MG63 (cell line): ENCODE measurements around the gene MTA1. TPM values are rescaled to one million over a fixed set of nuclear protein-coding genes. Genes with fewer than 3 reads are reported as not detected.

Experiments
- DNase-seq: peaks from one replicate; pipeline ENCODE4 v3.0.0-alpha.2; 2020
- H3K27me3 ChIP-seq: fragments of 250-450 bp; sonication (Bioruptor Pico); 2 replicates; pipeline ENCODE4 v1.5.1; 2020; ENCODE audit warnings: mild to moderate bottlenecking, moderate library complexity
- H3K36me3 ChIP-seq: fragments of 250-450 bp; sonication (Bioruptor Pico); 2 replicates; pipeline ENCODE4 v1.5.1; 2020; ENCODE audit warnings: mild to moderate bottlenecking, moderate library complexity
- H3K4me3 ChIP-seq: fragments of 250-450 bp; sonication (Bioruptor Pico); 2 replicates; pipeline ENCODE4 v1.5.1; 2020; ENCODE audit warnings: mild to moderate bottlenecking, moderate library complexity
- H3K9me3 ChIP-seq: fragments of 250-450 bp; sonication (Bioruptor Pico); 2 replicates; pipeline ENCODE4 v1.5.1; 2020; ENCODE audit warnings: mild to moderate bottlenecking, moderate library complexity
- total RNA-seq: library from RNA; depleted of rRNA; stranded (reverse); fragments of >200 nt; shearing (Covaris generic); gene quantifications from 2 replicates; pipeline ENCODE4 v1.2.3, GENCODE V29; 2014; ENCODE audit warnings: low replicate concordance

Gene MTA1
- total RNA-seq, 1 experiment from 2014 or later = 46.5 TPM

DNA sequence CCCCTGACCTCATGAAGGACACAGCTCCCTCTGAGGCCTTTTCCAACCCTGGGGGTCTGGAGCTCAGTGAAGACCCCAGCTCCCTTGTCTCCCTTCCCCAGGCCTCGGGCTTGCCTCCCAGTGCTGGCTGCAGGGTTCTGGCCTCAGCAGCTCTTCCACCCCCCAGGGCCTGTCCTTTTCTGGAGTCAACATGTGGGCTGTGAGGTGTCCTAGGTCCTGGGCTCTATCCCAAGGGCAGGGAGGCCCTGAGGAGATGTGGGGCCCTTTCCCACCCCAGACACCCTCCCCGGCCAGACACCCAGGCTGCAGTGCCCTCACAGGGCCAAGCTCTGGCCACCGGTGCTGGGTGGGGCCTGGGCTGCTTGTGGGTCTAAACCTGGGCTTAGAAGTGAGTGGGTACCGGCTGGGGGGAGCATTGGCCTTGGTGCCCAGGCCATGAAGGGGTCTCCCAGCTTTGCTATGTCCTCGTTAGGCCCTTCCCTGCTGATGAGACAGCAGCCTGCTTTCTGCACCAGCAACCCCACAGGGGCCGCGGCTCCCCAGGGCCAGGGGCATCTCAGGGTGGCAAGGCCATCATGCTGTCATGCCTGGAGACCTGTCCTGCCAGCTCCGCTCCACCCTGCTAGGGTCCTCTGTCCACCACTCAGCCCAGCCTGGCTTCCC is 52.3 kb downstream of the MTA1 start:
- DNase-seq = no peak
- Histone ChIP-seq H3K9me3 (no peaks in the 10 kb centered on the region), H3K4me3 (no peak overlapping the region), H3K27me3 (no peaks in the 10 kb centered on the region), H3K36me3 (peaks cover 11% of the 10 kb centered on the region)

DNA sequence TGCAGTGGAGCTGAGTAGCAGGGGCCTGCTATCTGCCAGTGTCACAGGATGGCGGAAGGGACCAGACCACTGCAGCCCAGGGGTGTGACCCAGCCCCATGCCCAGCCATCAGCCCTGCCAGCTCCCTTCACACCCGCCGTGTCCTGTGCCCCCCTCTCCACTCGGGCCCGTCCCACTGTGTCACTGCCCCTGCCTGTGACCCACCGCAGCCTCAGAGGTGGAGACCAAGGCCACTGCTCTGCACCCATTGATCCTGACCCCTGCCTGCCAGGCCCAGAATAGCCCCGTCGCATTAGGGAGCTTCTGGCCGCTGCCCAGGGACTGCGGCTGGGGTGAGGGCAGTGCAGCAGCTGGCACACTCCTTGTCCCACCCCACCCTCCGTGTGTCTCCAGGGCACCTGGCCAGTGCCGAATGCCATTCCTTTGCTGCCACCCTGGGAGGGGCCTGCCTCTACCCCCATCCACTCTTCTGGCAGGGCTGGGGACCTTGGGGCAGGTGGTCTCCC is 52.9 kb downstream of the MTA1 start:
- no peak overlapping the region for H3K4me3 ChIP-seq
- DNase-seq = peak; percentile 53
- H3K27me3 ChIP-seq = no peaks in the 10 kb centered on the region
- no peaks in the 10 kb centered on the region for H3K9me3 ChIP-seq
- peaks cover 13% of the 10 kb centered on the region for H3K36me3 ChIP-seq

DNA sequence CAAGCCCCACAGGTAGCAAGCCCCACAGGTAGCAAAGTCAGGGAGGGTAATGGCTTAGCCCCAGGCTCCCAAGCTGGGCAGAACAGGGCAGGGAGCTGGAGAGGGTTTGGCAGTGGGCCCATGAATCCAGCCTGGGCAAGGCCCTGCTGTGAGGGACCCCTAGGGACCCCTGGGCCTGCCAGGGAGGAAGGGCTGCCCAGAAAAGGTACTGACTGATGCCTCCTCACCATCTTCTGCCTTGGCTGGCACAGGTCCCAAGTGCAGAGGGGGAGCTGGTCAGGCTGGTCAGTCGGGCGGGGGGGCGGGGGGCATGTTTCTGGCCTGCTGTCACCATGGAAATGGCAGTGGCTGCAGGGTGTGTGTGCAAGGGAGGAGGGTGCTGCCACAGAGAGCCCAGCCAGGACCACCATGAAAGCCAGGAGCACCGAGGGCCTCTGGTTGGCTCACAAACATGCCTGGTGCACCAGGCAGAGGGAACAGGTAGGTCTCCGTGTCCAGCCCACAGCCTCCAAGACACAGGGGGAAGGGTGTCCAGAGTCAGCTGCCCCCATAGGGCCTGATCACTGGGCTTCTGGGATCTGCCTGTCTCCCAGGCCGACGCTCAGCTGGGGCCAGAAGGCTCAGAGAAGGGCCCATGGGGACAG is 53.5 kb downstream of the MTA1 start:
- Histone ChIP-seq H3K4me3 (peak overlapping the region; percentile 50), H3K9me3 (no peaks in the 10 kb centered on the region), H3K36me3 (peaks cover 13% of the 10 kb centered on the region), H3K27me3 (no peaks in the 10 kb centered on the region)
- peak; percentile 42 for DNase-seq

DNA sequence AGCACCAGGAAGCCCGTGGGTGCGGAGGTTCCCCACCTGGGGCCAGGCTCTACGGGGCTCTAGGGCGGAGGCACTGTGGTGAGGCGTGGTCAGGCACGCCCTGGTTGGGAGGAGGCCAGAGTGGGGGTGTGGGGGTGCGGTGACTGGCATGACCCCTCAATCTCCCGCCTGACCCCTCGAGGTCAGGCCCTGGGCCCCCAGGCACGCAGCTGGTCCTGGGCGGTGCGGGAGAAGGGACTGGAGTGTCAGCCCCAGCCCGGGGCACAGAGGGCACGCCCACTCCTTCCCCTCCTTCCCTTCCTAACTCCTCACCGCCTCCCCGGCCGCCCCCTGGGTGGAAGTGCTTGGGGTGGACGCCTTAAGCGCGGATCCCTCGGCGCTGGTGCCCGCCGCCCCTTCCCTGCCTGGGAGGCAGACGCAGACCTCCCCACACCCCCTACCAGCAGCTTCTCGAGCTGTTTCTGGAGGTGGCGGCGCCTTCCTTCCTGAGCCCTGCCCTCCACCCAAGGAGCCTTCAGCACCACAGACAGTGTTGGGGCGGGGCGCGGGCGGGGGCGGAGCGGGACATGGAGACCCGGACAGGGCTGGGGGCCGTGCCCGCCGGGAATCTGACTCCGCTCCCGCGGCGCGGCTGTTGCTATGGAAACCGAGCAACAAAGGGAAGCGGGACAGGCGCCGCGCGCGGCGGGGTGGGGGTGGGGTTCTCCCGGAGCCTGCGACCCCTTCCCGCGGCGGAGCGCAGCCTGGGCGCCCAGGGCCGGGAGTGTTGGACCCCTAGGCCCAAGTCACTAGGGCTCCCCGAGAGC is 54.3 kb downstream of the MTA1 start:
- no peaks in the 10 kb centered on the region for H3K9me3 ChIP-seq
- H3K27me3 ChIP-seq = no peaks in the 10 kb centered on the region
- H3K36me3 ChIP-seq = peaks cover 13% of the 10 kb centered on the region
- DNase-seq = peak; percentile 96
- peak overlapping the region; percentile 50 for H3K4me3 ChIP-seq

DNA sequence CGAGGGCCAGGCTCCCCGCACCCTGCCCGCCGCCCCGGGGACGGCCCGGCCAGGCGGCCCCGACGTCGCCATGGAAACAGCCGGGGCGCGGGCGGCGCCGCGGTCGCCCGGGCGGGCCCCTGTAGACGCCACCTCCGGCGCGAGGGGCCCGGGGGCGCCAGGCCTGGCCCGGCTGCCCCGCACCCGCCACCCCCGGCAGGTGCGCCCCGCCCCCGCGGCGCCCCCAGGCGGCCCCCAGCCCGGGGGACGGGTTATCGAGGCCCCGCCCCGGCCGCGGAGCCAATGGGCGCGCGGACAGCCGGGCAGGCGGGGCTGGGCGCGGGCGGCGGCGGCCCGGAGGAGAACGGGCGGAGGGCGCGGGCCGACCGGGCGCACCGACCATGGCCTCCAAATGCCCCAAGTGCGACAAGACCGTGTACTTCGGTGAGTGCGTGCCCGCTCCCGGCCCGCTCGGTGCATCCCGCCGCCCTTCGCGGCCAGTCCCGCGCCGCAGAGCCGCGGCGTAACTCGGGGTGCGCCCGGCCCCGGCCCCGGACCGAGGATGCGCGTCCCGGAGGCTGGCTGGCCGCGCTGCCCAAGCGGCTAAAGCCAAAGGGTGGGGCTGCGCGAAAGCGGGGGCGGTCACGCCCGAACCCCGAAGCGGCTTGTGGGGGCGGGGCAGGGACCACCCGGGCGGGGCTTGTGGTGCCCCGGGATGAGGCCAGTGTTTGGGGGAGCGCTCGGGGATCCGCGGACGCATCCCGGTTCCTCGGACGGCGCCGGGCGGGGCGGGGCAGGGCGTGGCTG is 55.0 kb downstream of the MTA1 start, which contains the start of gene CRIP2:
Gene CRIP2, plus strand, starts transcription at position 339 of the 786 bp plus-strand sequence. Its CDS starts 42 bp downstream, at position 381.
- Histone ChIP-seq H3K4me3 (peak within 1 kb of the TSS; percentile 68), H3K9me3 (no peaks in the 10 kb centered on the region), H3K27me3 (no peaks in the 10 kb centered on the region), H3K36me3 (peaks cover 8% of the 10 kb centered on the region; the same call in 1 of the 2 replicates)
- DNase-seq = peak; percentile 57

DNA sequence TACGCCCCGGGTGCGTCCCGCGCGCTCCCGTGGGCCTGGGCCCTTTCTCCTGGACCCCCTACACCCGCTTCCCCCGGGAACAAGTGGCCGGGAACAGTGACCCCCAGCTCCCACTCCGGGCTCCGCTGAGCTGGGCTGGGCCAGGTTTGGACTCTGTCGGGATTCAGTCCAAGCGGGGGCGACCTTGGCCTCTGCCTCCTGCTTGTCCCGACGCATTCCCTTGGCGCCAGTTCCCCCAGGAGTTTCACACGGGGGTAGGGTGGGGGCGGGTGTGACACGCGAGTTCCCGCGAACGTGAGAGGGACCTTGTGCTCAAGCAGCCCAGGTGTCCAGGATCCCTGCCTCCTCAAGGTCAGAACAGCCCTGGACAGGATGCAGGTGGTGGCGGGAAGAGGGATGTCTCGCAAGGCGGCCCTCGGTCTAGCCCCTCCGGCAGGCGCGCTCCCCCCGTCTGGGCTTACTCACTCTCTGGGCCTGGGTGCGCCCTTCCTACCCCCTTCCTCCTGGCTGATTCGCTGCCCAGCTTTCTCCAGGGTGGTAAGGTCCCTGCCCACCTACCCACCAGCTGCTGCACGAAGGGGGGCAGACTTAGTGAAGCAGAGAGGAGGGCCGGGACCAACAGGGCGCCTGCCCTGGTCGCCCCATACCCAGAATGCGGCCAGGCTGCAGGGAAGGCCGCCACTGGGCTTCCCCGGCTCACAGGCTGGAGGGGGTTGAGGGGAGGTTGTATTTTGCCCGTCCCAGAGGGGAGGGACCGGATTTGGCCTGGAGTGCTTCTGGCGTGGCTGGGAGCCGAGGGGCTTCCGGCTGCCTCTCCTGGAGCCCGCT is 55.9 kb downstream of the MTA1 start:
- peak overlapping the region; percentile 68 for H3K4me3 ChIP-seq
- peaks cover 5% of the 10 kb centered on the region; the same call in 1 of the 2 replicates for H3K36me3 ChIP-seq
- no peaks in the 10 kb centered on the region for H3K27me3 ChIP-seq
- DNase-seq = peak; percentile 83
- H3K9me3 ChIP-seq = no peaks in the 10 kb centered on the region

DNA sequence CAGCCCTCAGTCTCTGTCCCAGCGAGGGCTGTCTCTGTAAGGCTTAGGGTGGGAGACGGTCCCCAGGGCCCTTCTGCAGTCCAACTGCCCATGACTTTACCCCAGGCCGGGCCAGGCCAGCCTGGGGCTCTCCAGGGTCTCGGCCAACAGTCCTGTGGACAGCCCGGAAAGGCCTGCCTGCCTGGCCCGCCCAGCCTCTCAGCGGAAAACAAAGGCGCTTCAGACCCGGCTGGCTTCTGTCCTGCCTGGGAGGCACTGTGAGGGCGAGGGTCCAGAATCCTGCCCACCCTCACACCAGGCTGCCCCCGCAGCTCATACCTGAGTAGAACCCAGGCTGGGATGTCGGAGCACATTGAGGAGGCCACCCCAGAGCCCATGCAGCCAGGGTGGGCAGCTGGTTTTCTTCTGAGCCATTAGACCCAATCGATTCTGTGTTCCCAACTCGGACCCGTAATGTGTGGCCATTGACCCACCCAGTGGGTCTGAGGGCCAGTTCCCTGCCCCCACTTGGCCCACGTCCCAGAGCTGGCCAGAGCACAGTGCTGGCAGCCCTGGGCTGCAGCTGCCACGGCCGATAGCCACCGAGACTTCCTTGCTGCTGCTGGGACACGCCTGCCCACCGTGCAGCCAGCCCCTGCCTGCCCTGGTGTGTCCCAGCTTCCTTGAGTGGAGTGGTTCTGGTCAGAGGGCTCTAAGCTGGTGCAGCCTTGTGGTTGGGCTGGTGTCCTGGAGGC is 56.6 kb downstream of the MTA1 start:
- peak; percentile 74 for DNase-seq
- Histone ChIP-seq H3K4me3 (peak overlapping the region; percentile 68), H3K36me3 (peaks cover 6% of the 10 kb centered on the region; the same call in 1 of the 2 replicates), H3K9me3 (no peaks in the 10 kb centered on the region), H3K27me3 (no peaks in the 10 kb centered on the region)

DNA sequence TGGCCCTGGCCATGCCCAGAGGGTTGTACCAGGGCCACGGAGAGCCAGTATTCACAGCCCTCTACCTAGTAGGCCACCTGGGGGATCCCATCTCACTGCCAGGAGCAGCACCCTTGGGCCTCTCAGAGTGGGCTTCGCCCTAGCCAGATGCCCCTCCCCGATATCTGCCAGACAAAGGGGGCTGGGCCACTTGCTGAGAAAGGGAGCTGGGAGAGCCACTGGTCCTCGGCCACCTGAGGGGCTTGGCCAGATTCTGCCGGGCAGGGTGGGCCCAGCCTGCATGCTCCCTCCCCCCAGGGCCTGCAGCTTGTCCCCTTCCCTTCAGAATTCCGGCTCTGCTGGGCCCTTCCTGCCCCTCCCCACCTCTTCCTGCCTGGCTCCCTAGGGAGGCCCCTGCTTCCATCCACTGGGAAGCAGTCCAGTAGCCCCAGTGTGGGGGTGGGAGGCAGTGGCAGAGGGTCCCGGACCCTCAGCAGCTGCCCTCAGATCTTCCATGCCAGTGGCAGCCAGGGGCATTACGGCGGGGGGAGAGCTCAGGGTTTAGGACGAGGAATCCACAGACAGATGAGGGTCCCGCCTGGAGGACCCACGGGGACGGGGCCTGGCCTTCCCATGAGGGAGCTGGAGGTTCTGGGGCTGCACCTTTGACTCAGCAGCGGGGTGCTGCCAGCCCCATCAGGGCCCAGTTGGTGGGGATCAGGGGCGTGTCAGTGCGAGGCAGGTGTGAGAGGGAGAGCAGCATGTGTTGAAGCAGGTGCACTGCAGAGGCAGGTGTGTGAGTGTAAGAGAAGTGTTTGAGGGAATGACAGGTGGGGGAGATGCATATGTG is 57.4 kb downstream of the MTA1 start:
- H3K9me3 ChIP-seq = no peaks in the 10 kb centered on the region
- peaks cover 7% of the 10 kb centered on the region; the same call in 1 of the 2 replicates for H3K36me3 ChIP-seq
- no peaks in the 10 kb centered on the region for H3K27me3 ChIP-seq
- no peak for DNase-seq
- H3K4me3 ChIP-seq = peak overlapping the region; percentile 68

DNA sequence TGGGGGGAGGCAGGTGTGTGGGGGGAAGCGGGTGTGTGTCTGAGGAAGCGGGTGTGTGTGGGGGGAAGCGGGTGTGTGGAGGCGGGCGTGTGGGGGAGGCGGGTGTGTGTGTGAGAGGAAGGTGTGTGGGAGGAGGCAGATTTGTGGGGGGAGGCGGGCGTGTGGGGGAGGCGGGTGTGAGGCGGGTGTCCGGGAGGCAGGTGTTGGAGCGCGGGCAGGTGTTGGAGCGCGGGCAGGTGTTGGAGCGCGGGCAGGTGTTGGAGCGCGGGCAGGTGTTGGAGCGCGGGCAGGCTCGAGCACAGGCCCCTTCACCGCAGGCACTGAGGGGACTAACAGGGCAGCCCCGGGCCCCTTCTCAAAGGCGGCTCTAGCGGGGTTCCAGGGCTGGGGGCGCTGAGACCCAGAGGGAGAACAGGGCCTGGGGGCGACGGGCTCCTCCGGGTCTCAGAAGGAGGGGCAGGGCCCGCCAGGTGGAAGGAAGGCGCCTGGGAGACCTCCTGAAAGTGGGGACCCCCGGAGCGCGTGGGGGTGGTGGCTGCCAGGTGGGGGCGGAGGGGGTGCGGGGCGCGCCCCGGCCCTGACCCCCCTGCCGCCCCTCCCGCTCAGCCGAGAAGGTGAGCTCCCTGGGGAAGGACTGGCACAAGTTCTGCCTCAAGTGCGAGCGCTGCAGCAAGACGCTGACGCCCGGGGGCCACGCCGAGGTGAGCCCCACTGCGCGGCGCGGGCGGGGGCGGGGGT is 58.2 kb downstream of the MTA1 start:
- Histone ChIP-seq H3K4me3 (no peak overlapping the region), H3K36me3 (peaks cover 7% of the 10 kb centered on the region; the same call in 1 of the 2 replicates), H3K9me3 (no peaks in the 10 kb centered on the region), H3K27me3 (no peaks in the 10 kb centered on the region)
- no peak for DNase-seq

DNA sequence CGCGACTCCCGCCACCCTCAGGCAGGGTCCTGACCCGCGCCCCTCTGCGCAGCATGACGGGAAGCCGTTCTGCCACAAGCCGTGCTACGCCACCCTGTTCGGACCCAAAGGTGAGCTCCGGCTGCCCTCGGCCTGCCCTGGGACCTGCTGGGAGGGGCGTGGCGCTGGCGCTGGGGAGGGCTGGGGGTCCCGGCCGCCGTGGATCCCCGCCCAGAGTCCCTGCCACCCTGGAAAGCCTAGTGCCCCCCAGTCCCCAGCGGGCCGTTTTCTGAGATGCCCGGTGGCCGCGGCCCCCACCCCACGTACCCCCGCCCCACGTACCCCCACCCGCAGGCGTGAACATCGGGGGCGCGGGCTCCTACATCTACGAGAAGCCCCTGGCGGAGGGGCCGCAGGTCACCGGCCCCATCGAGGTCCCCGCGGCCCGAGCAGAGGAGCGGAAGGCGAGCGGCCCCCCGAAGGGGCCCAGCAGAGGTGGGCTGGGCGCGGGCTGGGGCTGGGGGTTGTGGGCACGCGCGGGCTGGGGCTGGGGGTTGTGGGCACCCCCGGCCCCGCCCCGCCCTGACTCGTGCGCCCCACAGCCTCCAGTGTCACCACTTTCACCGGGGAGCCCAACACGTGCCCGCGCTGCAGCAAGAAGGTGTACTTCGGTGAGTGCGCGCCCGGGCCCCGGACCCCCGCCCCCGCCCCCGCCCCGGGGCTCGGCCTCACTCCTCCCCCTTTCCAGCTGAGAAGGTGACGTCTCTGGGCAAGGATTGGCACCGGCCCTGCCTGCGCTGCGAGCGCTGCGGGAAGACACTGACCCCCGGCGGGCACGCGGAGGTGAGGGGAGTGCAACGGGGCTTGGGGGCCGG is 59.0 kb downstream of the MTA1 start:
- Histone ChIP-seq H3K27me3 (no peaks in the 10 kb centered on the region), H3K4me3 (no peak overlapping the region), H3K36me3 (peaks cover 7% of the 10 kb centered on the region; the same call in 1 of the 2 replicates), H3K9me3 (no peaks in the 10 kb centered on the region)
- no peak for DNase-seq

DNA sequence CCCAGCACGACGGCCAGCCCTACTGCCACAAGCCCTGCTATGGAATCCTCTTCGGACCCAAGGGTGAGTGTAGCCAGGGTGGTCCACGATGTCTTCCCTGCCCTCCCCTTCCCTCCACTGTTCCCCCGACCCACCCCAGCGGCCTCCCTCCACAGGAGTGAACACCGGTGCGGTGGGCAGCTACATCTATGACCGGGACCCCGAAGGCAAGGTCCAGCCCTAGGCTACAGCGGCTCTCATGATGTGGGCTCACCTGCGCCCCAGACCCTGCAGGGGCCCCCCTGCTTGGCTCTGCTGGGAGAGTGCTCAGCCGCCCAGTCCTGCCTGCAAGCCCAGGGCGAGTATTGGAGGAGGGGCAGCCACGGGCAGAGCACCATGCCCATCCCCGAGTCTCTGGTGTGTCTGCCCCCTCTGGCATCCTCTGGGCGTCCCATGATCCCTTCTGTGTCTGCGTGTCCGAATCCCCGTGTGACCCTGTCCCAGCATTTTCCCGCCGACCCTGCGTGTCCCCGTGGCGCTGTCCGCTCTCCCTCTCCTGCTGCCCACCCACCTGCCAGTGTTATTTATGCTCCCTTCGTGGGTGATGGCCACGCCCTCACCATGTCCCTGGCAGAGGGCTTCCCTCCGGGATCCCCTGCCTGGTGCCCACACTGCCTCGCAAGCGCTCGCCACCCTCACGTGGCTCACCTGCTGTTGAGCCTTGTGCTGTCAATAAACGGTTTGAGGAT is 60.0 kb downstream of the MTA1 start:
- H3K4me3 ChIP-seq = no peak overlapping the region
- no peaks in the 10 kb centered on the region for H3K9me3 ChIP-seq
- H3K27me3 ChIP-seq = no peaks in the 10 kb centered on the region
- peaks cover 7% of the 10 kb centered on the region; the same call in 1 of the 2 replicates for H3K36me3 ChIP-seq
- DNase-seq = no peak

DNA sequence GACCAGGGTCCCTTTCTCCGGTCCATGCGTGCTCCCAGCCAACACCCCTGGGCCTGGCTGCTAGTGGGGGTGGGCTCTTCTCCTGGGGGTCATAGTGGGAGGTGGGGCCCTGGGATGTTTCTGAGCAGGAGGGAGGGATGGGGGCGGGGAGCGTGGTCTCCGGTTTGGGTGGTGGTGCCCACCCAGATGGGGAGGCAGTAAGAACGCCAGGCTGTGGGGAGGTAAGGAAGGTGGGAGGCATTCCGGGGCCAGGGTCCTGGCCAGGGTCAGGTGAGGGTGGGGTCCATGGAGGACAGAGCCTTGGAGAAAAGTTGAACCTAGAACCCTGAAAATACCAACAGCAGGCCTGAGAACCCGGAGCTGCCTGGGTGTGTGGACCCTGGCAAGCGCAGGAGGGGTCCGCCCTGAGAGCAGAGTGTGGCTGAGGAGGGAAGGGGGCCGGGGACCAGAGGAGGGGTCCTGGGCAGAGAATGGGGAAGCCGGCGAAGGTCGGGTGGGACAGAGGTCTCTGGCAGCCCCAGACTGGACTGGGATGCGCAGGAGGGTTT is 60.6 kb downstream of the MTA1 start:
- no peak for DNase-seq
- Histone ChIP-seq H3K36me3 (peaks cover 7% of the 10 kb centered on the region; the same call in 1 of the 2 replicates), H3K27me3 (no peaks in the 10 kb centered on the region), H3K4me3 (no peak overlapping the region), H3K9me3 (no peaks in the 10 kb centered on the region)
